NCI-H2196 (cell line): ENCODE data around the gene LPAR4.
"Not testable (repeated sequence)": the region's sequence is repeated elsewhere in the genome, so short reads cannot be mapped to it uniquely, and the experiment has no call there.

Source experiments
- DNase-seq: peaks from one replicate; lab custom pipeline; 2025; ENCODE audit not compliant: unreplicated experiment; lab: John Stamatoyannopoulos, UW

Gene LPAR4, protein sequence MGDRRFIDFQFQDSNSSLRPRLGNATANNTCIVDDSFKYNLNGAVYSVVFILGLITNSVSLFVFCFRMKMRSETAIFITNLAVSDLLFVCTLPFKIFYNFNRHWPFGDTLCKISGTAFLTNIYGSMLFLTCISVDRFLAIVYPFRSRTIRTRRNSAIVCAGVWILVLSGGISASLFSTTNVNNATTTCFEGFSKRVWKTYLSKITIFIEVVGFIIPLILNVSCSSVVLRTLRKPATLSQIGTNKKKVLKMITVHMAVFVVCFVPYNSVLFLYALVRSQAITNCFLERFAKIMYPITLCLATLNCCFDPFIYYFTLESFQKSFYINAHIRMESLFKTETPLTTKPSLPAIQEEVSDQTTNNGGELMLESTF

DNA sequence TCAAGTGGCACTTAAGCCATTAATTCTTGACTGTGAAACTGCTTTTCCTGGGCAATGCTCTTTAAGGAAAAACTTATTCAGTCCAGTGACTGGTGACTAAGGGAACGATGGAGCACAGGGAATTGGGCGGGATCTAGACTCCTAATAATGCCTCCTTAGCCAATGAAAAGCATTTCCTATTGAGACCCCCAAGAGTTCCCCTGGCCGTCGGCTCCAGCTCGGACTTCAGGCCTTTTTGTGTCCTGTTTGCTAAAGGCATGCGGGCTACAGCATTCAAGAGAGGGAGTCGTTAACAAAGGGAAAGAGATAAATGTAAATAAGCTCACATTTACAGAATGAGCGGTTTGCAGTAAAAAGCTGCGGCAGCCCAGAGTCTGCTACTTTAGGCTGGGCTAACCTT, at the start of gene LPAR4:
Gene LPAR4, plus strand, starts transcription at position 232 of the 400 bp plus-strand sequence. CDS start 7,150 bp downstream, outside the sequence.
- no peak for DNase-seq

DNA sequence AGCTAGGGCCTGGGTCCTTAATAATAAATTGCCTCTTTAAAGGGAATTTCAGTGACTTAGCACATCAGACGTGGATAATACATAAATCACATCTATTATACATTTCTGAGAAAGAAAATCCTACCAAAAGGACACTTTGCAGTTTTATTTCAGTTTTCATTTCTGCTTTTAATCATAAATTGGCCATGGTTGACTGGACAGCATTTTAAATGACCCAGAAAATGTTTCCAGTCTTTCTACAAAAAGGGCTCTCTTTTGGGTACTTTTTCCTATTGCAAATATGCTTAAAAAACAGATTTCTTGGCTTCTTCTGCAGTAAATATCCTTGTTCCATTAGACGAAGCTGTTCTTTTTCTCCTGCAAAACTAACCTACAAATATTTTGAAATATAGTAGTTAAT, 41.4 kb upstream of the LPAR4 start:
- no peak for DNase-seq

DNA sequence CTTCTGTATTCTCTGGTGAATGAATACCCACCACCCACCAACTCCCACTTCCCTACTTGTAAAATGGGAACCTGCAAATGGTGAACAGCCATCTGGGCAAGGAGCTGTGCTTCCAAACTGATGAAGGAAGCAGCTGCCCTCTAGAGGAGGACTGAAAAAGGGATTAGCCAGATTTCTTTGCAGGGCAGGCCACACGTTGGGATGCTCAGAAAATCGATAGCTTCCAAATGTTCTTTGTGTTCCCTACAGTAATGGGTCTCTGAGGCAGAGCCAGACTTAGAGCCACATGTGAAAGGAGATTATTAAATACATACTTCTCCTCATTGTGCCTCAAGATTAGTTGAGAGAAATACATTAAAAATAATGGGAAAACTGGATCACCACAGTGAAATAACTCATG, 39.3 kb upstream of the LPAR4 start:
- no peak for DNase-seq

DNA sequence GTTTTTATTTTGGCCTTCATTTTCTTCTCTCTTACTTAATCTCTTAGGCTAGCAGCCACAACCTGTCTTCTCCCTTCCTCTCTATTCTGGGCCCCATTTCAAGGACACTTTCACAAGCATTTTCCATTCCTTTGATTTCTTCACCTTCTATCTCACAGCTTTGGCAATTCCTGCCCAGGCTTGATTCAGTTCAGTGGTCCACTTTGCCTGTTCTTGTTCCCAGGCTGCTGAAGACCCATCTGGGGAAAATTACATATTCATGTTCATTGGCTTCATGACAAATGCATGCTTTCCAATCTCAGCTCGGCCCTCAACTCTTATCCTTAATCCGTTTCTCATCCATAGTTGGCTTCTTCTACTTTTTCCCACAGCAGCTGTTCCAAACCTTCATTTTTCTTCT, 38.7 kb upstream of the LPAR4 start:
- no peak for DNase-seq

DNA sequence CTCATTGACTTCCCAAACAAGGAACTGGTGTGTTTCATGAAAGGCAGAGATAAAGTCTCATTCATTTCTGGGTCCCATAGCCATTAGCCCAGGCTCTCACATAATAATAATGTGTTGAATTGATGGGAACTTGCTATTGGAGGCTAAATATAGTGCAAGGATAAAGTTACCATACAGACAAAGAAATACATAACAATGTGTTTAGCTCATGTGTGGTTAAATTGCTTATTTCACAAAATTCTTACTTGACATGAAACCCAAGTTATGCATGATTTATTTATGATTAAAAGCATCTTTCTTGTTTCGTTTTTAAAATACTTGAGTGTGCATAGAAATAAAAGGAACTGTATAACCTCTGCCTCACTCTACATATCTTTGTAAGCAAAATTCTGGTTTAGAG, 37.3 kb upstream of the LPAR4 start:
- DNase-seq, result no peak

DNA sequence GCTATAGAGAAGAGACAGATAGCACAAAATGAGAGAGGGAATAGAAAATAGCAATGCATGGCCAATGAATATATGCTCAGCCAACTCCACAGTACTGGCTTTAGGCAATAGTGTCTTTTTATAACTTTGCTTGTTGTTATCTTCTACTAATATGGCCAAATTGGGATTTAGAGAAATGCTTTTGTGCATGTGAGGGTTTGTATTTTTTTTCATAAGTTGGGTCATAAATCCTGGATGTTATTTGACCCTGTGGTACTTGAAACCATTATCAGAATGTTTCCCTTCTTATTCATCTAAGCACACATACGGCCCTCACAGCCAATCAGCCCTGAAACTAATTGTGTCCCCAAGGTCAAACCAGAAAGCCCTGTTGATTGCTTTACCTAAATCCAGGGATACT, 35.2 kb upstream of the LPAR4 start:
- no peak for DNase-seq

DNA sequence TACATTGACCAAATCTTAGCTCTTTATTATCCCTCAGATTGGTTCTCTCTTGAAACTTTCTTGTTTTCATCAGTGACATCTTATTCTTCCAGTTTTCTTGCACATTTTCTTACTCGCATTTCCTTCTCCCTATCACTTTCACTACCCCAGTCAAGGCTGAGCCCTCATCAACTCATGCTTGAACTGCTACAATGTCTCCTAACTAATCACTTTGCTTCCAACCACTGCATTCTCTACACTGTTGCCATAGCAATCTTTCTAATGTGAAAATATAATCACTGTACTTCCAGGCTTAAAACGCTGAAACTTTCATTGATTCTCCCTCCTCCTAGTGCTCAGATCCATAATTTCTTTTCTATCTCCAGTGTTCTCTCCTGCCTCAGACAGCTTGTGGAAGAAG, 22.2 kb upstream of the LPAR4 start:
- no peak for DNase-seq

DNA sequence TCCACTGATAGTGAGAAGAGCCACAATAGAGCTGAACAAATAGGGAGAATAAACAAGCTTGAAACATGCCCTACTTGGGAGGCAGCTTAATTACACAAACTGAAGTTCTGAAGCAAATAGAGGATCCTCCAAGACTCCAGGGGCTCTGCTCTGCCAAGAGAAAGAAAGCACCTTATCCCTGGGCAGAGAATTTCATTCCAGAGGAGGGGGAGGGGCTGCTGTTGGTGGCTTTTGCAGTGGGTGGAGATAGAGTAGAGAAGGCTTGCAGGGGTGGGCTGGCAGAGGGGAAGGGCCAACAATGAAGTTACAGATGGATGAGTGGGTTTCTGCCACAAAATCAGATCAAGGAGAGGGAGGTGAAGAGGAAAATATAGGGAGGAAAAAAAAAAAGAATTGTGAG, 1.0 kb upstream of the LPAR4 start:
- DNase-seq, result no peak

DNA sequence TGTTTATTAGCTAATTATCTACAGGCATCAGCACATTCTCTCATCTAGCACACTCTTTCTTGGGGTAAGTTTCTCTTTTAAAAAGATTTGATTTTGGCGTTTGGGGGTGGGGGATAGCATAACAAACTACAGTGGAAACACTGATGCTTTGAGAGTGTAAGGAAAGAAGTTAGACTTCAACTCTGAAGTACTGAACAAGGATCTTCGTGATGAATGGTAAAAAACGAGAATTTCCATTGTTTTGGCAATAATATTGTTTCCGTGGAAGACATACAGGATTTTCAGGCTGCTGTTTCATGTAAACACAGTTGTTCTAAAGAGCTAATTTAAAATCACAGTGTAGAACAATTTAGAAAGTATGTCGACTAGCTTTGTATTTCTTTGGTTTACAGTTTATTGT, 451 bp downstream of the LPAR4 start:
- DNase-seq, result no peak

DNA sequence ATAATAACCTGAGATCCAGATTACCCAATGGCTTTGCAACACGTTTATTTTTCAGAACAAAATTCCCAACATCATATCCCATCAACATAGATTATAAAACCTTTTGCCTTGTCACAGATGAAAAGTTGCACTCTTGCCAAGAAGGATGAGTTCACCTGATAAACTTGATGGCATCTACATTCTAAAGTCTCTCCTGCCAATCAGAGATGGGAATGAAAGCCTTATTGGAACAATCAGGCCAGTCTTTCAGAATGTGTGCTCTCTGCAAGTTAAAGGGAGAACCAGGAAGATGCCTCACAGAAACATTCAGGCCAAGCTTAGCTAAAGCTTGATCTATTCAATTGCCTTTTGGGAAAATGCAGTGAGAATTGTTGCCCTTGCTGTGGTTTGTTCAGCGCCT, 1.3 kb downstream of the LPAR4 start:
- no peak for DNase-seq

DNA sequence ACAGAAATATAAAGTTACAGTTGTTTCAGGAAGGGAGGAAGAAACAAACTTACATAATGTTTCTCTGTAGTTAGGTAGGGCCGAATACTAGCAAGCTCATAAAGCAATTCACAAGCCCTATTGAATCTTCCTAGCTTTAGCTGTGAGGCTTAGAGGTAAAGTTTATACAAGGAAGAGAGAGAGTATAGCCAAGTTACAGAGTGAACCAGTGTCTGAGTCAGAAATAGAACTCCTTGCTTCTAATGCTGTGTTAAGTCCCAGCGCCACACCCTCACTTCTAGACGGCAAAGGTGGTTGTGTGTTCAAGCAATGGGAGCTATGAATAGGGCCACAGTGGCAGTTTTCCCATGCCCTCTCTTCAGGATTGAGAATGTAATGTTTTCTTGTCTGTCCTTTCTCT, 6.1 kb downstream of the LPAR4 start:
- no peak for DNase-seq

DNA sequence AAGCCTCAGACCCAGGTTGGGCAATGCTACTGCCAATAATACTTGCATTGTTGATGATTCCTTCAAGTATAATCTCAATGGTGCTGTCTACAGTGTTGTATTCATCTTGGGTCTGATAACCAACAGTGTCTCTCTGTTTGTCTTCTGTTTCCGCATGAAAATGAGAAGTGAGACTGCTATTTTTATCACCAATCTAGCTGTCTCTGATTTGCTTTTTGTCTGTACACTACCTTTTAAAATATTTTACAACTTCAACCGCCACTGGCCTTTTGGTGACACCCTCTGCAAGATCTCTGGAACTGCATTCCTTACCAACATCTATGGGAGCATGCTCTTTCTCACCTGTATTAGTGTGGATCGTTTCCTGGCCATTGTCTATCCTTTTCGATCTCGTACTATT, 7.4 kb downstream of the LPAR4 start:
- DNase-seq, result no peak

DNA sequence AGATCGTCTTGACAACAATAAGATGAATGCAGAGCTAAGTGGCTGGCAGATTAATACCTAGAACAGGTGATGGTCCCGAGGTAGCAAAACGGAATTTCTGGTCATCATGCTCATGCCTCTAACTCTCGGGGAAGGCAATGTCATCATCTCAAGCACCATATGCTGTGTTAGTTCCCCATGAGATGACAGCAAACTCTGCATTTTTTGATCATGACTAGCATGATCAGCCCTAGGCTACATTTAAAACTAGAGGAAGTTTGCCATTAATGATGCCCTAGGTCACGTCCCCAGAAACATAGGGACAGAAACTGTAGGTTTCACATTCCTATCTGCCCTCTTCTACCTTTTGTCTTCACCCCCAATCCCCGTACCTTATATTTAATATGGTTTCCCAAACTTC, 11.6 kb downstream of the LPAR4 start:
- no peak for DNase-seq

DNA sequence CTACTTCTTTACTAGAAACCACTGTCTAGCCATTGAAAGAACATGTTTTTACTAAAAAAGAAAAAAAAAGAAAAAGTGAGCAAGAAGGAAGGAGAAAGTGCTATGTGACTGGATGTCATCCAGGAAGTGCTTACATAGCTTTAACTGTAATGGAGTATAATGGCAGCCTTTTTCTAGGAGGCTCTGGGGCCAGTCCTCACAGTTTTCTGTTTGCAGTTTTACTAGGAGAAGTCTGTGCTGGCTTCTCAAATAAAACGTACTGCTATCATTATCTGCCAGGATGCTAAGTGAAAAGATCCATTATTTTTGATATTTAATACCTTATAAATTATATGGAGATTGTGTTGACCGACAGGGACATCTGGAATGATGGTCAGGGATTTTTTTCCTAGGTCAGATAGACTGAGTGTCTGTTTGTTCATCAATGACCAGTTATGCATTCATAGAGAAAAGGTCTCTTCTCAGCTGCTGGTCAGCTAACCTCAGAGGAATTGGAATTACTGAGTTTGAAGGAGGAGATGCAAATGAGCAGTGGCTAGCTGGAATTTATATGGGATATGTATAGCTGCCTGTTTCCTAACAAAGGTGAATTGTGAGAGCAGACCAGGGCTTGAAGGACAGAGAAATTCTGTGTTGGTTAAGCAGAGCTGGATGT, 21.7 kb downstream of the LPAR4 start:
- no peak for DNase-seq

DNA sequence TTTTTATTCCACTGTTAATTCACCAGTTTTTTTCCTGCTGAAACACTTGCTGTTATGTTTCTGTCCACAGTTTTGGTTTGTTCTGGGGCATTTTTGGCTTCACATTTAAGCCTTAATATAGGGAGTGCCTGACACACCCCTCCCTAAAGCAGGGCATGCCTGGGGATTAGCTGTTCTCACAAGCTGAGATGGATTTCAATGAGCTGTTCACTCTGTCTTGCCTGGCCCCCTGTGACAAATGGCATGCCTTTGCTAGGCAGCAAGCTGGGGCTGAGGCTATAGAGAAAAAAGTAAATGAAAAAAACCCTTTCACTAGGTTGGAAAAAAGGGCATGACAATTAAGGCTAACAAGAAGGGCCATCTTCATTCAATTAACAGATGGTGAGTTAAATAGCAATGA, 22.4 kb downstream of the LPAR4 start:
- DNase-seq, result no peak

DNA sequence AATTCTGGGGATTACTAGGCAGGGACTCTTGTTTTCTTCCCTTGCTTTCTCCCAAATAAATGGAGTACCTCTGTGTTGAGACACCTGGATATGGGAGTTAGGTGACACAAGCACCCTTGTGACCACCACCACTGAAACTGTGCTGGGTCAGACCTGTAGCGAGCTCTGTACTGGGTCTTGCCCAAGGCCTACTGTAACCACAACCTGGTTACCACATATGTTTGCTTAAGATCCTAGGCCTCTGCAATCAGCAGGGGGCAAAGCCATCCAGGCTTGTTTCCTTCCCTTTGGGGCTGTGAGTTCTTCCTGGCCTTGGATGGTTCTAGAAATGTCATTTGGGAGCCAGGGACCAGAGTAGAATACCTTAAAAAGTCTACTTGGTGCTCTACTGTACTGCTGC, 49.4 kb downstream of the LPAR4 start:
- DNase-seq, result no peak

DNA sequence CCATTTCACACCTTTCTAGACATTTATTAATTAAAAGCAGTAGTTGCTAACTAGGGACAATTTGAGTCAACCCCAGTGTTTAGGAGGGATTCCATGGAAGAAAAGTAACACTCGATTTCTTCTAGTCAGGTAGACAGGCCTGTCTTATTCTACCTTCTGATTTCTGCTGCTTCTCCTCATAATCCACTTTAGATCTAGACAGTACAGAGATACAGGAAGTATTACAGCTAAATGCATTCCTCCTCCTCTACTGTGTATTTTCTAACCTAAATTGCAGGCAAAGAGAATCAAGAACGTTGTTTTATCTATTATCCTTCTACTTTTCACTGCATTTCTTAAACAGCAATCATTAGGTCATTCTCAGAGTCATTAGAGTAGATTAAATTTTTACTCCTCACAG, 52.6 kb downstream of the LPAR4 start:
- DNase-seq, result no peak

DNA sequence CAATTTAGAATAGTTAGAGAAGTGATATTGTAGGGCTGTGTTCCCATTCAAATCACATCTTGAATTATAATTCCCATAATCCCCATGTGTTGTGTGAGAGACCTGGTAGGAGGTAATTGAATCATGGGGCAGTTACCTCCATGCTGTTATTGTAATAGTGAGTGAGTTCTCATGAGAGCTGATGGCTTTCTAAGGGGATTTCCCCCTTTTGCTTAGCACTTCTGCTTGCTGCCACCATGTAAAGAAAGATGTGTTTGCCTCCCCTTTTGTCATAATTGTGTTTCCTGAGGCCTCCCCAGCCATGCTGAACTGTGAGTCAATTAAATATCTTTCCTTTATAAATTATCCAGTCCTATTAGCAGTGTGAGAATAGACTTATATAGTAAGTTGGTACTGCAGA, 53.2 kb downstream of the LPAR4 start:
- DNase-seq, result no peak

DNA sequence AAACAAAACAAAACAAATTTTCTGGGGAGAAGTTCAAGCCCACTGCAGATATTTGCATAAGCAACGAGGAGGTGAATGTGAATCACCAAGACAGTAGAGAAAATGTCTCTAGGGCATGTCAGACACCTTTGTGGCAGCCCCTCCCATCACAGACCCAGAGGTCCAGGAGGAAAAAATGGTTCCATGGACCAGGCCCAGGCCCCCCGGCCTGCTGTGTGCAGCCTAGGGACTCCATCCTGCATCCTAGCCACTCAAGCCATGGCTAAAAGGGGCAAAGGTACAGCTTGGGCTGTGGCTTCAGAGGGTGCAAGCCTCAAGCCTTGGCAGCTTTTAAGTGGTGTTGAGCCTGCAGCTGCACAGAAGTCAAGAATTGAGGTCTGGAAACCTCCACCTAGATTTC, 54.0 kb downstream of the LPAR4 start:
- DNase-seq, result no peak

DNA sequence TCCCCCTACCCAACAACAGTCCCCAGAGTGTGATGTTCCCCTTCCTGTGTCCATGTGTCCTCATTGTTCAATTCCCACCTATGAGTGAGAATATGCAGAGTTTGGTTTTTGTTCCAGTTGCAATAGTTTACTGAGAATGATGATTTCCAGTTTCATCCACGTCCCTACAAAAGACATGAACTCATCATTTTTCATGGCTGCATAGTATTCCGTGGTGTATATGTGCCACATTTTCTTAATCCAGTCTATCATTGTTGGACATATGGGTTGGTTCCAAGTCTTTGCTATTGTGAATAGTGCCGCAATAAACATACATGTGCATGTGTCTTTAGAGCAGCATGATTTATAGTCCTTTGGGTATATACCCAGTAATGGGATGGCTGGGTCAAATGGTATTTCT, 55.0 kb downstream of the LPAR4 start:
- DNase-seq, result not testable (repeated sequence)
